MM.1S (cell line): ENCODE measurements around the gene BORCS8.

Experiments
- DNase-seq: peaks from one replicate; pipeline ENCODE4 v3.0.0-alpha.2; 2015
- H2AFZ ChIP-seq: fragments of 300-600 bp; sonication (generic); 2 replicates; pipeline ENCODE4 v1.6.0; 2016; ENCODE audit warnings: antibody characterized with exemption, low read length
- H3F3A ChIP-seq: fragments of 300-600 bp; sonication (generic); 2 replicates; pipeline ENCODE4 v1.6.1; 2016; ENCODE audit warnings: mild to moderate bottlenecking, antibody characterized with exemption, low read length, moderate library complexity, mixed read lengths; ENCODE audit not compliant: insufficient read depth
- H3K27ac ChIP-seq: fragments of 300-600 bp; sonication (generic); 2 replicates; pipeline ENCODE4 v1.5.1; 2016; ENCODE audit warnings: mild to moderate bottlenecking, low read length
- H3K27me3 ChIP-seq: fragments of 300-600 bp; sonication (generic); replicated peaks from 2 replicates; pipeline ENCODE4 v1.6.0; 2016; ENCODE audit warnings: low read length; ENCODE audit not compliant: insufficient read depth
- H3K36me3 ChIP-seq: fragments of 300-600 bp; sonication (generic); replicated peaks from 2 replicates; pipeline ENCODE4 v1.6.1; 2016; ENCODE audit warnings: mild to moderate bottlenecking, low read length, mixed read lengths; ENCODE audit not compliant: insufficient read depth
- H3K4me1 ChIP-seq: fragments of 300-600 bp; sonication (generic); 2 replicates; pipeline ENCODE4 v1.6.1; 2016; ENCODE audit warnings: low read length, mixed read lengths
- H3K4me2 ChIP-seq: fragments of 300-600 bp; sonication (generic); 2 replicates; pipeline ENCODE4 v1.6.0; 2016; ENCODE audit warnings: low read depth, low read length
- H3K4me3 ChIP-seq: fragments of 300-600 bp; sonication (generic); 2 replicates; pipeline ENCODE4 v1.5.1; 2016; ENCODE audit warnings: low read length, mixed read lengths
- H3K79me2 ChIP-seq: fragments of 300-600 bp; sonication (generic); 2 replicates; pipeline ENCODE4 v1.6.1; 2016; ENCODE audit warnings: mixed run types, low read length, mixed read lengths
- H3K9ac ChIP-seq: fragments of 300-600 bp; sonication (generic); 2 replicates; pipeline ENCODE4 v1.6.1; 2016; ENCODE audit warnings: low read length, mixed read lengths
- H3K9me2 ChIP-seq: fragments of 300-600 bp; sonication (generic); replicated peaks from 2 replicates; pipeline ENCODE4 v1.6.1; 2016; ENCODE audit warnings: mild to moderate bottlenecking, low read length, mixed read lengths; ENCODE audit not compliant: insufficient read depth
- H3K9me3 ChIP-seq: fragments of 300-600 bp; sonication (generic); replicated peaks from 2 replicates; pipeline ENCODE4 v1.6.1; 2016; ENCODE audit warnings: mild to moderate bottlenecking, low read length, mixed read lengths; ENCODE audit not compliant: insufficient read depth
- H4K20me1 ChIP-seq: fragments of 300-600 bp; sonication (generic); 2 replicates; pipeline ENCODE4 v1.6.1; 2016; ENCODE audit warnings: mild to moderate bottlenecking, low read length, moderate library complexity, mixed read lengths; ENCODE audit not compliant: insufficient read depth
- EZH2 ChIP-seq: fragments of 300-600 bp; sonication (generic); optimal IDR thresholded peaks from 2 replicates; pipeline ENCODE3; 2017; ENCODE audit warnings: low read depth, mild to moderate bottlenecking, antibody characterized with exemption, low read length, mixed read lengths
- EZH2phosphoT487 ChIP-seq: fragments of 300-600 bp; sonication (generic); IDR thresholded peaks from 2 replicates; pipeline ENCODE4 v1.6.1; 2018; ENCODE audit warnings: antibody characterized with exemption, low read length
- TF ChIP-seq, protein P1 (sequence below): fragments of 300-600 bp; sonication (generic); IDR thresholded peaks from 2 replicates; pipeline ENCODE4 v1.5.1; 2016; ENCODE audit warnings: antibody characterized with exemption, low read length, mixed read lengths

The BORCS8 gene

DNA sequence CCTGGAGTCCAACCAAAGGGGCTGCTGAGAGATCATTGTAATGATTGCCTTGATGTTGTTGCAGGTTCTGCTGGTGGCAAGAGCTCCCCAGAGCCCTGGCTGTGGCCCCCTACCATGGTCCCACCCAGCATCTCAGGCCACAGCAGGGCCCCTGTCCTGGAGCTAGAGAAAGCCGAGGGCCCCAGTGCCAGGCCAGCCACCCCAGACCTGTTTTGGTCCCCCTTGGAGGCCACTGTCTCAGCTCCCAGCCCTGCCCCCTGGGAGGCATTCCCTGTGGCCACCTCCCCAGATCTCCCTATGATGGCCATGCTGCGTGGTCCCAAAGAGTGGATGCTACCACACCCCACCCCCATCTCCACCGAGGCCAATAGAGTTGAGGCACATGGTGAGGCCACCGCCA, 35.3 kb upstream of the BORCS8 start:
- H3K36me3 ChIP-seq: no peaks in the 10 kb centered on the region
- no peak overlapping the region for H3K27ac ChIP-seq
- no peak overlapping the region for H3K4me3 ChIP-seq
- H3F3A ChIP-seq: no peaks in the 10 kb centered on the region
- H2AFZ ChIP-seq: no peak overlapping the region
- H3K9ac ChIP-seq: no peak overlapping the region
- H3K79me2 ChIP-seq: no peaks in the 10 kb centered on the region
- peaks cover 81% of the 10 kb centered on the region for H3K27me3 ChIP-seq
- no peak for DNase-seq
- no peak for TF ChIP-seq EZH2phosphoT487
- TF ChIP-seq EZH2: no peak
- TF ChIP-seq, protein P1, sequence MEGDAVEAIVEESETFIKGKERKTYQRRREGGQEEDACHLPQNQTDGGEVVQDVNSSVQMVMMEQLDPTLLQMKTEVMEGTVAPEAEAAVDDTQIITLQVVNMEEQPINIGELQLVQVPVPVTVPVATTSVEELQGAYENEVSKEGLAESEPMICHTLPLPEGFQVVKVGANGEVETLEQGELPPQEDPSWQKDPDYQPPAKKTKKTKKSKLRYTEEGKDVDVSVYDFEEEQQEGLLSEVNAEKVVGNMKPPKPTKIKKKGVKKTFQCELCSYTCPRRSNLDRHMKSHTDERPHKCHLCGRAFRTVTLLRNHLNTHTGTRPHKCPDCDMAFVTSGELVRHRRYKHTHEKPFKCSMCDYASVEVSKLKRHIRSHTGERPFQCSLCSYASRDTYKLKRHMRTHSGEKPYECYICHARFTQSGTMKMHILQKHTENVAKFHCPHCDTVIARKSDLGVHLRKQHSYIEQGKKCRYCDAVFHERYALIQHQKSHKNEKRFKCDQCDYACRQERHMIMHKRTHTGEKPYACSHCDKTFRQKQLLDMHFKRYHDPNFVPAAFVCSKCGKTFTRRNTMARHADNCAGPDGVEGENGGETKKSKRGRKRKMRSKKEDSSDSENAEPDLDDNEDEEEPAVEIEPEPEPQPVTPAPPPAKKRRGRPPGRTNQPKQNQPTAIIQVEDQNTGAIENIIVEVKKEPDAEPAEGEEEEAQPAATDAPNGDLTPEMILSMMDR: no peak
- H3K4me2 ChIP-seq: no peak overlapping the region
- H3K9me2 ChIP-seq: no peaks in the 10 kb centered on the region
- H4K20me1 ChIP-seq: no peaks in the 10 kb centered on the region
- H3K4me1 ChIP-seq: no peaks in the 10 kb centered on the region
- no peaks in the 10 kb centered on the region for H3K9me3 ChIP-seq

DNA sequence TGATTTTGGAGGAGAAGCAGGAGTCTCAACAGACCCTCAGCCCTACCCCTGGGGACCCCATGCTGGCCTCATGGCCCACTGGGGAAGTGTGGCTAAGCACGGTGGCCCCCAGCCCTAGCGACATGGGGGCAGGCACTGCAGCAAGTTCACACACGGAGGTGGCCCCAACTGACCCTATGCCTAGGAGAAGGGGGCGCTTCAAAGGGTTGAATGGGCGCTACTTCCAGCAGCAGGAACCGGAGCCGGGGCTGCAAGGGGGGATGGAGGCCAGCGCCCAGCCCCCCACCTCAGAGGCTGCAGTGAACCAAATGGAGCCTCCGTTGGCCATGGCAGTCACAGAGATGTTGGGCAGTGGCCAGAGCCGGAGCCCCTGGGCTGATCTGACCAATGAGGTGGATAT, 34.7 kb upstream of the BORCS8 start:
- Histone ChIP-seq H3K79me2 (no peaks in the 10 kb centered on the region), H3K36me3 (no peaks in the 10 kb centered on the region), H3K4me3 (no peak overlapping the region), H3K4me1 (no peaks in the 10 kb centered on the region), H2AFZ (no peak overlapping the region), H3K27ac (no peak overlapping the region), H3K9ac (no peak overlapping the region), H3F3A (no peaks in the 10 kb centered on the region), H3K9me2 (no peaks in the 10 kb centered on the region), H3K4me2 (no peak overlapping the region), H3K9me3 (no peaks in the 10 kb centered on the region), H4K20me1 (no peaks in the 10 kb centered on the region), H3K27me3 (peaks cover 80% of the 10 kb centered on the region)
- TF ChIP-seq, protein P1: no peak
- TF ChIP-seq EZH2 (no peak), EZH2phosphoT487 (no peak)
- no peak for DNase-seq

DNA sequence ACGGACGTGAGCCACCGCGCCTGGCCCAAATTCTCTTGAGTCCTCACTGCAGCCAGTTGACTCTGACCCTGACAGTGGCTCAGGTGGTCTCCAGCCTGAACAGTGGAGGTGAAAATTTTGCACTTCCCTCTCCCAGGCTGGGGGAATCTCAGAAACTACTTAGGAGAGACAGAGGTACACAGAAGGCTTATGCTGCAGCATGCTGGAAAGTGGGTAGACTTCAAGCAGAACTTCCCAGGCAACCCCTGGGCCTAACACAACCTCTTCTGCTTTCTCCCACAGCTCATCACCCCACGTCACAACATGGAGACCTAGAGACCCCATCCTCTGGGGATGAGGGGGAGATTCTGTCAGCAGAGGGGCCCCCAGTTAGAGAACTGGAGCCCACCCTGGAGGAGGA, 34.3 kb upstream of the BORCS8 start:
- H4K20me1 ChIP-seq: no peaks in the 10 kb centered on the region
- no peak for DNase-seq
- H2AFZ ChIP-seq: no peak overlapping the region
- H3K27me3 ChIP-seq: peaks cover 76% of the 10 kb centered on the region
- TF ChIP-seq EZH2: no peak
- H3F3A ChIP-seq: no peaks in the 10 kb centered on the region
- no peaks in the 10 kb centered on the region for H3K9me2 ChIP-seq
- no peaks in the 10 kb centered on the region for H3K79me2 ChIP-seq
- H3K4me2 ChIP-seq: no peak overlapping the region
- H3K4me3 ChIP-seq: no peak overlapping the region
- H3K36me3 ChIP-seq: no peaks in the 10 kb centered on the region
- no peak overlapping the region for H3K27ac ChIP-seq
- H3K9me3 ChIP-seq: no peaks in the 10 kb centered on the region
- no peaks in the 10 kb centered on the region for H3K4me1 ChIP-seq
- H3K9ac ChIP-seq: no peak overlapping the region

DNA sequence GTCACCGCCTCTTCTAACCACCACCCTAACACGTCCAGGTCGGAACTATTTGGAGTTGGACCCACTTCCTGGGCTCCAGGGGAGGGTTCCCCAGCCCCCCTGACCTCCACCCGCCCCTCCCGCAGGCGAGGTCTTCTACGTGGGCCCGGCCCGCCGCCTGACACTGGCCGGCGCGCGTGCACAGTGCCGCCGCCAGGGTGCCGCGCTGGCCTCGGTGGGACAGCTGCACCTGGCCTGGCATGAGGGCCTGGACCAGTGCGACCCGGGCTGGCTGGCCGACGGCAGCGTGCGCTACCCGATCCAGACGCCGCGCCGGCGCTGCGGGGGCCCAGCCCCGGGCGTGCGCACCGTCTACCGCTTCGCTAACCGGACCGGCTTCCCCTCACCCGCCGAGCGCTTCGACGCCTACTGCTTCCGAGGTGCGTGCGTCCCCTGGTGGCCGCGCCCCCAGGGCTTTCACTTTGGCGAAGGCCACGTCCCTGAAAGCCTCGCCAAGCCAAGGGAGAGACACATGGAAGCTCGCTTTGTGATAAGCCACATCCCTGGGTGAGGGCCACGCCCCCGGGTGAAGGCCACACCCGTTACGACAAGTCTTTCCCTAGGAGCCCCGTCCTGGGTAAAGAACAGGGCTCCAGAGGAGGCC, 33.0 kb upstream of the BORCS8 start:
- Histone ChIP-seq H3K27ac (no peak overlapping the region), H3F3A (no peaks in the 10 kb centered on the region), H3K9me3 (no peaks in the 10 kb centered on the region), H3K9ac (no peak overlapping the region), H3K27me3 (peaks cover 78% of the 10 kb centered on the region), H3K36me3 (no peaks in the 10 kb centered on the region), H4K20me1 (no peaks in the 10 kb centered on the region), H2AFZ (peak overlapping the region; percentile 86), H3K4me2 (peak overlapping the region; percentile 83), H3K4me1 (no peaks in the 10 kb centered on the region), H3K79me2 (no peaks in the 10 kb centered on the region), H3K4me3 (peak overlapping the region; percentile 50), H3K9me2 (no peaks in the 10 kb centered on the region)
- TF ChIP-seq EZH2phosphoT487: no peak
- TF ChIP-seq, protein P1: peak; percentile 66
- TF ChIP-seq EZH2: no peak
- peak; percentile 56 for DNase-seq
